Glutamatergic neuron (in vitro differentiated cells): Measurements from ENCODE around the gene COG7. TPM values are rescaled to one million over a fixed set of nuclear protein-coding genes. Genes with fewer than 3 reads are reported as not detected.

ENCODE experiments used
- DNase-seq: peaks from one replicate; pipeline ENCODE4 v3.0.0; 2022
- H3K27ac Mint-ChIP-seq: one replicate; pipeline ENCODE4 v1.8.0; 2020; ENCODE audit warnings: mild to moderate bottlenecking, mixed read lengths, inconsistent platforms; ENCODE audit not compliant: unreplicated experiment
- H3K27me3 Mint-ChIP-seq: one replicate; pipeline ENCODE4 v1.8.0; 2020; ENCODE audit warnings: mild to moderate bottlenecking, moderate library complexity, mixed read lengths, inconsistent platforms; ENCODE audit not compliant: unreplicated experiment
- H3K36me3 Mint-ChIP-seq: one replicate; pipeline ENCODE4 v1.8.0; 2020; ENCODE audit warnings: mild to moderate bottlenecking, mixed read lengths, inconsistent platforms; ENCODE audit not compliant: unreplicated experiment
- H3K4me1 Mint-ChIP-seq: one replicate; pipeline ENCODE4 v1.8.0; 2020; ENCODE audit warnings: mild to moderate bottlenecking, low read depth, mixed read lengths, inconsistent platforms; ENCODE audit not compliant: unreplicated experiment
- H3K4me3 Mint-ChIP-seq: one replicate; pipeline ENCODE4 v1.8.0; 2020; ENCODE audit warnings: mild to moderate bottlenecking, mixed read lengths, inconsistent platforms; ENCODE audit not compliant: unreplicated experiment
- H3K9me3 Mint-ChIP-seq: one replicate; pipeline ENCODE4 v1.8.0; 2020; ENCODE audit warnings: mild to moderate bottlenecking, moderate library complexity, mixed read lengths, inconsistent platforms; ENCODE audit not compliant: unreplicated experiment
- total RNA-seq: library from RNA; stranded (reverse); fragmentation: NEBNext Ultra II Directional; extraction: Animal tissue kit (Norgen Biotek cat#: 25700); gene quantifications from one replicate; pipeline ENCODE4 v1.2.1, GENCODE V29; 2021; ENCODE audit not compliant: unreplicated experiment
- TF ChIP-seq, protein P1 (sequence below): fragments of 200-600 bp; sonication (generic); IDR thresholded peaks from one replicate; pipeline ENCODE4 v1.5.0; 2021; ENCODE audit not compliant: partially characterized antibody, unreplicated experiment

The COG7 gene
- total RNA-seq, 1 donor from 2014 or later = 12.7 TPM

DNA sequence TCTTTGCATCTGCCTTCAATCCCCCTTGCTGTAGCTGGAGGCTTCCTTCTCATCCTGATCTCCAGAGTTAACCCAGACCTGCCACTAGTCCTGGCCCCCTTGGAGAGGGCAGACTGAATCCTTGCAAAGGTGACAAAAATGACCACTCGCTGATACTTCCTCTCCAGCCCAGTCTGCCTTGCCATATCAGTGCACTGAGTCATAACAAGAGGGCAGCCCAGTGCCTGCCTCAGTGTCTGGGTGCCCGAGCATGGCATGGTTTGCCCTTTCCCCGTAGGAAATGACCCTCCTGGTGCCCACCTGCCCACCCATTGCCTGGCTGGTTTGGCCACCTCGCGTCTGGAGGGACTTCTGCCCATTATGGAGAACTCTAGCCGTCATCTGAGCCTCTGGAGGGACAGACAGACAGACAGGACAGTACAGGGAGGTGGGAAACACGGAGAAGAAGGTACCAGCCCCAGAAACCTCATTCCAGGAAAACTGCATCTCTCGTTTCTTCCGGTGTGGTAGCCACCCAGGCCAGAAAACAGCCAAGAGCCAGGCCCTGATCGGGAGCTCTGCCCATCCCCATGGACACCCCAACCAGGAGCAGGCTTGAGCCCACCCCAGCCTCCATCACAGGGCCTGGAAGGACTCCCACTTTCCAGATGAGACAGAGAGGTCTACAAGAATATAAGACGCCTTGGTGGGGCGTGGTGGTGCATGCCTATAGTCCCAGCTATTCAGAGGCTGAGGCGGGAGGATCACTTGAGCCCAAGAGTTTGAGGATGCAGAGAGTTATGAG, 79.4 kb downstream of the COG7 start:
- DNase-seq = no peak
- Mint-ChIP-seq H3K4me1 (no peaks in the 10 kb centered on the region), H3K4me3 (no peak overlapping the region), H3K27me3 (peaks cover 9% of the 10 kb centered on the region), H3K36me3 (no peaks in the 10 kb centered on the region), H3K9me3 (peaks cover 4% of the 10 kb centered on the region), H3K27ac (no peak overlapping the region)
- TF ChIP-seq, protein P1, sequence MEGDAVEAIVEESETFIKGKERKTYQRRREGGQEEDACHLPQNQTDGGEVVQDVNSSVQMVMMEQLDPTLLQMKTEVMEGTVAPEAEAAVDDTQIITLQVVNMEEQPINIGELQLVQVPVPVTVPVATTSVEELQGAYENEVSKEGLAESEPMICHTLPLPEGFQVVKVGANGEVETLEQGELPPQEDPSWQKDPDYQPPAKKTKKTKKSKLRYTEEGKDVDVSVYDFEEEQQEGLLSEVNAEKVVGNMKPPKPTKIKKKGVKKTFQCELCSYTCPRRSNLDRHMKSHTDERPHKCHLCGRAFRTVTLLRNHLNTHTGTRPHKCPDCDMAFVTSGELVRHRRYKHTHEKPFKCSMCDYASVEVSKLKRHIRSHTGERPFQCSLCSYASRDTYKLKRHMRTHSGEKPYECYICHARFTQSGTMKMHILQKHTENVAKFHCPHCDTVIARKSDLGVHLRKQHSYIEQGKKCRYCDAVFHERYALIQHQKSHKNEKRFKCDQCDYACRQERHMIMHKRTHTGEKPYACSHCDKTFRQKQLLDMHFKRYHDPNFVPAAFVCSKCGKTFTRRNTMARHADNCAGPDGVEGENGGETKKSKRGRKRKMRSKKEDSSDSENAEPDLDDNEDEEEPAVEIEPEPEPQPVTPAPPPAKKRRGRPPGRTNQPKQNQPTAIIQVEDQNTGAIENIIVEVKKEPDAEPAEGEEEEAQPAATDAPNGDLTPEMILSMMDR = no peak

DNA sequence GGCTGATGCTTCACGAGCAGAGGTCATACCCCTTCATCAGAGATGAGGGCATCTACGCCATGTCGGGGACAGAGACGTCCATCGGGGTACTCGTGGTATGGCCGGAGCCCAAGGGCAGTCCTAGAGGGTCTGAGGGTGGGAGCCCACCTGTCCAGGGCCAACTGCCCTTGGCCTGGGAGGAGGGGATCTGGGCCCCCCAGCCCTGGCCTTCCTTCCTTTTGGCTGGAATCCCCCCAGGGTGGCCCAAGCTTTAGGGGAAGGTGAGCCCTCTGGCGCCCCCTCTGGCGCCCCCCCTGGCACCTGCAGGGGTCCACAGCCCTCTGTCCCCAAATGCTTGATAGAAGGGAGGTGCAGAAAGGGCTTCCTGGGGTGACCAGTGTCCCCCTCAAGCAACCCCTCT, 81.6 kb downstream of the COG7 start:
- TF ChIP-seq, protein P1 = no peak
- no peak overlapping the region for H3K4me3 Mint-ChIP-seq
- peaks cover 2% of the 10 kb centered on the region for H3K9me3 Mint-ChIP-seq
- H3K27ac Mint-ChIP-seq = no peak overlapping the region
- H3K4me1 Mint-ChIP-seq = no peaks in the 10 kb centered on the region
- peaks cover 9% of the 10 kb centered on the region for H3K27me3 Mint-ChIP-seq
- no peak for DNase-seq
- H3K36me3 Mint-ChIP-seq = no peaks in the 10 kb centered on the region

DNA sequence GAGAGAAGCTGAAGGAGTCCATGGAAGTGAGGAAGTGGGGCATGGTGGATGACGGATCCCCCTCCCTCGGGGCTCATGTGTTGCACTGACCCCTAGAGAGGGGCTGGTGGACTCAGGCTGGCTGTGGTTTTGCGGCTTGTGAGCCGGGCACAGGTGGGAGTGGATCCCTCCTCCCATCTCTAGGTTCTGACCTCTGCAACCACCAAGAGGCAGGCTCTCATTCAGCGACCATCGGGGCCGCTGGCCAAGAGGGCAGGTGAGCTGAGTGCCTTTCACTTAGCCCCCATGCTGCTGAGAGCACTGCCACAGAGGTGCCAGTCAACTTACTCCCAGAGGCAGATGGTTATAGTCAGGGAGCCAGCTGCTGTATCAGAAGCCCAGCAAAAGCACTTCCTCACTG, 83.6 kb downstream of the COG7 start:
- Mint-ChIP-seq H3K4me1 (no peaks in the 10 kb centered on the region), H3K36me3 (no peaks in the 10 kb centered on the region), H3K27me3 (peaks cover 9% of the 10 kb centered on the region), H3K4me3 (no peak overlapping the region), H3K9me3 (peaks cover 2% of the 10 kb centered on the region), H3K27ac (no peak overlapping the region)
- TF ChIP-seq, protein P1 = no peak
- no peak for DNase-seq

DNA sequence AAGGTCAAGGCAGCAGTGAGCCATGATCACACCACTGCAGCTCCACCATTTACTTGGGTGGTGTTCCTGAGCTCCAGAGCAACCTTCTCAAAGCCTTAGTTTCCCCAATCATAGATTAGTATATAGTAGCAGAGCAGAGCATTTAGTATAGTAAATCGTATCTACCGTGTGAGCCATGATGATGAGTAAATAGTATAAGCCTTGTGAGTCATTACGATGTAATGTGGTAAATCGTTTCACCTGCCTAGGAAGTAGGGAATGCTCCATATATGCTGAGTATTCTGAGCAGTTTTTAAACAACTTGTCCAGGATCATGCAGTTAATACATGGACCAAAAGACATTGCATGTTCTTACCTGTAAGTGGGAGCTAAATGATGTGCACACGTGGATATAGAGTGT, 84.5 kb downstream of the COG7 start:
- Mint-ChIP-seq H3K9me3 (peaks cover 2% of the 10 kb centered on the region), H3K27ac (no peak overlapping the region), H3K4me1 (no peaks in the 10 kb centered on the region), H3K36me3 (no peaks in the 10 kb centered on the region), H3K27me3 (peaks cover 7% of the 10 kb centered on the region), H3K4me3 (no peak overlapping the region)
- no peak for DNase-seq
- TF ChIP-seq, protein P1 = no peak

DNA sequence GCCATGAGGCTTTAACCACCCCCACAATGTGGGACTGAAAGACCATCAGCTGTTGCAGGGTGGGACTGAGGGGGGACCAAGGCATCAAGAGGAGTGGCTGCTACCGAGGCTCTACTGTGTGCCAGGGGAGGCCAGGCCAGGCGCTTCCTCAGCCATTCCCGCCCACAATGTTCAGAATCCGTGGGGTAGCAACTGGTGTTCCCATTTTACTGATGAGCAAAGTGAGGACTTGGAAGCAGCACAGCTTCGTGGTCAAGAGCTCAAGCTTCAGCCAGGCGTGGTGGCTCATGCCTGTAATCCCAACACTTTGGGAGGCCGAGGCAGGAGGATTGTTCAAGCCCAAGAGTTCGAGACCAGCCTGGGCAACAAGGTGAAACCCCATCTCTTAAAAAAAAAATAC, 85.0 kb downstream of the COG7 start:
- H3K27me3 Mint-ChIP-seq = peaks cover 8% of the 10 kb centered on the region
- DNase-seq = no peak
- no peaks in the 10 kb centered on the region for H3K36me3 Mint-ChIP-seq
- no peaks in the 10 kb centered on the region for H3K9me3 Mint-ChIP-seq
- no peak overlapping the region for H3K4me3 Mint-ChIP-seq
- no peak overlapping the region for H3K27ac Mint-ChIP-seq
- TF ChIP-seq, protein P1 = no peak
- H3K4me1 Mint-ChIP-seq = no peaks in the 10 kb centered on the region
